Ureter (tissue), 1 donor: ENCODE results near the gene ANKRD29. TPM values are rescaled to one million over a fixed set of nuclear protein-coding genes. Genes with fewer than 3 reads are reported as not detected.
"Not testable (repeated sequence)": the region's sequence is repeated elsewhere in the genome, so short reads cannot be mapped to it uniquely, and the experiment has no call there.

Source experiments
- DNase-seq: peaks from one replicate; pipeline ENCODE4 v3.0.0-alpha.2; 2020; ENCODE audit warnings: low spot score
- total RNA-seq: library from RNA; stranded (reverse); gene quantifications from one replicate; pipeline ENCODE4 v1.2.4, GENCODE V29; 2023
- donor health status: DM: yes; HTN: yes; CAD: no.

Gene ANKRD29
- total RNA-seq, 1 donor from 2014 or later: 8.0 TPM

GRCh38 chr18:23616258-23616657, 46.5 kb downstream of the ANKRD29 start:
- no peak for DNase-seq

DNA sequence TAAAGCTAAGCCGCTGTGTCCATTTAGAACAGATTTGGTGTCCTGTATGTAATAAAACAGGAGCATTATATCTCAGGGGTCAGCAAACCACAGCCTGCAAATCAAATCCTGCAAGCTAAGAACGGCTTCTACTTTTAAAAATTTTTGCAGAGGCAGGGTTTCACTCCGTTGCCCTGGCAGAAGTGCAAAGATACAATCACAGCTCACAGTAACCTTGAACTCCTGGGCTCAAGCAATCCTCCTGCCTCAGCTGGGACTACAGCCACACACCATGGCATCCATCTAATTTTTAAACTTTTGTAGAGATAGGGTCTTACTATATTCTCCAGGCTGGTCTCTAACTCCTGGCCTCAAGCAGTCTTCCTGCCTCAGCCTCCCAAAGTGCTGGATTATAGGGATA, 47.8 kb downstream of the ANKRD29 start:
- DNase-seq: no peak

DNA sequence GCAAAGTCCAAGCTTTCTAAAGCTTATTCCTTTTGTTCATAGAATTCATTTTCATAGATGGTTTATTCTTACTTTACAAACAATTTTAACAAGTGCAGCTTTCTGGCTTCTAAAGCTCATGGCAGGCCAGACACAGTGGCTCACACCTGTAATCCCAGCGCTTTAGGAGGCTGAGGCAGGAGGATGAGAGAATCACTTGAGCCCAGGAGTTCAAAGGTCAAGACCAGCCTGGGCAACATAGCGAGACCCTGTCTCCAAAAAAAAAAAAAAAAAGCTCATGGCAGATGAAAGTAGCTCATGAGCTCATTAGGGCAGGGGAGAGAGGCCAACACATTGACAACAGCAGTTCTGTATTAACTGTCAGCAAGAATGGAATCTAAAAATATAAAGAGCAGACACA, 48.3 kb downstream of the ANKRD29 start:
- DNase-seq: no peak

DNA sequence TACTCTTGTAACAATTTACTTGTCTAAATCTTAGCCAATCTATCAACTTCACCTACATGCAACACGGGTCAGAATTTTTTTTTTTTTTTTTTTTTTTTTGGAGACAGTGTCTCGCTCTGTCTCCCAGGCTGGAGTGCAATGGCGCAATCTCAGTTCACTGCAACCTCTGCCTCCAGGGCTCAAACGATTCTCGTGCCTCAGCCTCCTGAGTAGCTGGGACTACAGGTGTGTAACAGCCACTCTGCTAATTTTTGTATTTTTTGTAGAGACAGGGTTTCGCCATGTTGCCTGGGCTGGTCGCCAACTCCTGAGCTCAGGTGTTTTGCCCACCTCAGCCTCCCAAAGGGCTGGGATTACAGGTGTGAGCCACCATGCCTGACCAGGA, 49.6 kb downstream of the ANKRD29 start:
- not testable (repeated sequence) for DNase-seq

DNA sequence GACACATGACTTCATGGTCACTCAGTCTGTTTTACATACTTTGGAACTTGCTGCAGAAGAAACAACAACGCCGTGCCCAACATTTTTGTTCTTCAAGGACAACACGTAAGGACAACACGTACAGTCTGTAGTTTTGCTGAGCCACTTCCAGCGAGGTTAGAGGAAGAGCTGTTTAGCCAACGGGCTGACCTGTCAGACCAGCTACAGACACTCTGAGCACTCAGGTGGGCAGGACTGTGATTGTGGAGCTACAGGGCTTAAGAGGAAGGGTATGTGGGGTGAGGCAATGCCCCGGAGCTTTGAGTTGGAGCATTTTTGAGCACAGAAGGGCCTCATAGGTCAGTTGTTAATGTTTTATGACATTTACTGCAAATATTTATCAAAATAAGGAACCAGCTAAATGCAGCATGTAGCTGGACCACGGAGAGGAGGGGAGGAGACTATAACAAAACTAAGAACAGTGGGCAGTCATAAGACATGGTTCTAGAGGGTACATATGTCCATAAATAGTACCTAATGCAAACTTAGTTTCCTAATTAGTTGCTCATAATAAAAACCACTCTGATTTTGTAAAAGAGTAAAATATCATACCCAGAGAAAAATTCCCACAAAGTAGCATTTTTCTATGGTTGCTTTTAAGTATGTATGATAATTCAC, 50.1 kb downstream of the ANKRD29 start:
- no peak for DNase-seq

DNA sequence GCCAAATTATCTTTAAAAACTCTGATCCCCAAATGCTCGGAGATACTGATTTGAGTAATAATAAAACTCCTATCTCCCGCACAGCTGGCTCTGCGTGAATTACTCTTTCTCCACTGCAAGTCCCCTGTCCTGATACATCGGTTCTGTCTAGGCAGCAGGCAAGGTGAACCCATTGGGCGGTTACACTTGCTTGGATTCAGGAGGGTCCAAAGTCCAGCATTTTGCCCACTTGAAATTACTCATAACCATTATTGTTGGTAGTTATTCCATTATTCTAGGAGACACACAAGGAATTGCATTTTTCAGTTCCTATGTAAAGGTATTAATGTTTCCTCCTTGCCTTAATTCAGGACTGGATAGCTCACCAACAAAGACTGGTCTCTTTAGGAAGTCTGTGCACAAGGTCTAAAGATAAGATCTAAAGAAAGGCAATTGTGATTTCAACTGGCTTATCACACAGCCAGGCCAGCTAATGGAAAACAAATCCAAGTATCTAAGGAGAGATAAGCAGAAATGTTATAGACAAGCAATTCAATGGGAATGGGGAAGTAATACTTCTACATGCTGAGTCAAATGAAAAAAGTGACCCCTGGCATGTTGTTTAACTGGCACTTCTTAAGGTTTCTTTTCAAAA, 53.2 kb downstream of the ANKRD29 start:
- DNase-seq: no peak

- no peak for DNase-seq
Observed at GRCh38 chr18:23608211-23608610, 54.5 kb downstream of the ANKRD29 start.

GRCh38 chr18:23605941-23606340, 56.8 kb downstream of the ANKRD29 start:
- no peak for DNase-seq

GRCh38 chr18:23599809-23600208, 62.9 kb downstream of the ANKRD29 start:
- DNase-seq: no peak

- DNase-seq: no peak
Observed at GRCh38 chr18:23596183-23596582, 66.5 kb downstream of the ANKRD29 start.

- no peak for DNase-seq
Observed at GRCh38 chr18:23595591-23595990, 67.1 kb downstream of the ANKRD29 start.

DNA sequence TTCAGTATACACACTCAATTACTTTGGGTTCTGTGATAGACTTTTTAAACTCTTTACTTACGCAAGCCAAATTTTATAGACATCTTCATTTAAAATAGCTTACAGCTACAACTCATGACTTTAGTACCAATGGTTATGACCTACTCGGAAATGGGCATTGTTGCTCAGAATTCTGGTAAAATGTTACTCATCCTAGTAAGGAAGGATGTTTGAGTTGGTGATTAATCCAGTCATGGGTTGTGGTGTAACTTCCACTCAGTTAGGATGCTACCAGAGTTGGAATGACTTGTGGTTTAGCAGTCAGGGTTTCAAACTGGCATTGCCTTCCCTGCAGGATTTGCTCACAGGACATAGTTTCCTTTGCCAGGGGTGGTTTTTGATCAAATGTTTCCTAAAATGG, 69.0 kb downstream of the ANKRD29 start:
- DNase-seq: no peak

DNA sequence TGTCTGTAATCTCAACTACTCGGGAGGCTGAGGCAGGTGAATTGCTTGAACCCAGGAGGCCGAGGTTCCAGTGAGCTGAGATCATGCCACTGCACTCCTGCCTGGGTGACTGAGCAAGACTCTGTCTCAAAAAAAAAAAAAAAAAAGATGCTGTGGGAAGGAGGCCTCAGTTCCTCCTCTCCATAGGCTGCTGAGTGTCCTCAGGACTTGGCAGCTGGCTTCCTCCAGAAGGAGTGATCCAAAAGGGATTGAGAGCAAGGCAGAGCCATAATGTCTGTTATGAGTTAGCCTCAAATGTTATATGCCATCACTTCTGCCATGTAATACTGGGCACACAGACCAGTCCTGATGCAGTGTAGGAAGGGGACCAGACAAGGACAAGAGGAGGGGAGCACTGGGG, 69.8 kb downstream of the ANKRD29 start:
- DNase-seq: no peak

GRCh38 chr18:23591011-23591410, 71.7 kb downstream of the ANKRD29 start:
- no peak for DNase-seq

DNA sequence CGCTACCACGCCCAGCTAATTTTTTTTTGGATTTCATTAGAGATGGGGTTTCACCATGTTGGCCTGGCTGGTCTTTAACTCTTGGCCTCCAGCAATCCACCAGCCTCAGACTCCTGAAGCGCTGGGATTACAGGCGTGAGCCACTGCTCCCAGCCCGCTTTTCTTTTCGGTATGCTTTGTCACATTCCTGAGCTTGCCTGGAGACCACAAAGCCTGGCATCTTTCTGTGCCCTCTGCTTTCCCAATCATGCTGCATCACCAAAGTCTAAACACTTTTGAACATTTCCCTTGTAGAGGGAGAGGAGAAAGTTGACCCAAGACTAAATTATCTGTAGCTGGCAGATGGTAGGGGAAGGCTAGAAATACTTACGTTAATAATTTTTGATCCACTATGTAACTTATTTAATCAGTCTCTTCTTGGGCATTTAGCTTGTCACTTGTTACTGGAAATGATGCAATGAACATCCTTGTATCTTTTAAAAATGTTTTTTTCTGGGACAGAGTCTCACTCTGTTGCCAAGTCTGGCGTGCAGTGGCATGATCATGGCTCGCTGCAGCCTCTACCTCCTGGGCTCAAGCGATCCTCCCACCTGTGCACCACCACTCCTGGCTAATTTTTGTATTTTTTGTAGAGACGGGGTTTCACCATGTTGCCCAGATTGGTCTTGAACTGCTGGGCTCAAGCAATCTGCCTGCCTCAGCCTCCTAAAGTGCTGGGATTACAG, 73.7 kb downstream of the ANKRD29 start:
- DNase-seq: no peak

- DNase-seq: no peak
Observed at GRCh38 chr18:23587220-23587642, 75.5 kb downstream of the ANKRD29 start.

- DNase-seq: peak; percentile 95
Observed at GRCh38 chr18:23586249-23587196, 76.2 kb downstream of the ANKRD29 start, which contains the start of gene NPC1. Gene NPC1 (minus strand): TSS chr18:23586506. CDS start chr18:23586343, 163 bp downstream.

DNA sequence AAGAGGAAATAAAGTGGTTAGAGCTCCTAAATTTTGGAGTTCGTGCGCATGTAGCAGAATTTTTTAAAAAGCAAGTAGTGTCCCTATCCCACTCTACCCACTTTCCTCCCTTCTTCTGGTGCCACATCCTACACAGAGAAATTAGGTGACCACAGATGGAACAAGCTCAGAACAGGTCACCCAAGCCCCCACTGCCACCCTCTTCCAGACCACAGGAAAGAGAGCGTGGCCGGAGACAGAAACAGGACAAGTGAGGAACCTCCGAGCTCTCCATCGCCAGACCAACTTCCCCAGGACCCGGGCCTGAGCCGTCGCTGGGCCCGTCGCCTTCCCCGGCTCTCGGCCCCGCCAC, 76.8 kb downstream of the ANKRD29 start:
- DNase-seq: no peak

DNA sequence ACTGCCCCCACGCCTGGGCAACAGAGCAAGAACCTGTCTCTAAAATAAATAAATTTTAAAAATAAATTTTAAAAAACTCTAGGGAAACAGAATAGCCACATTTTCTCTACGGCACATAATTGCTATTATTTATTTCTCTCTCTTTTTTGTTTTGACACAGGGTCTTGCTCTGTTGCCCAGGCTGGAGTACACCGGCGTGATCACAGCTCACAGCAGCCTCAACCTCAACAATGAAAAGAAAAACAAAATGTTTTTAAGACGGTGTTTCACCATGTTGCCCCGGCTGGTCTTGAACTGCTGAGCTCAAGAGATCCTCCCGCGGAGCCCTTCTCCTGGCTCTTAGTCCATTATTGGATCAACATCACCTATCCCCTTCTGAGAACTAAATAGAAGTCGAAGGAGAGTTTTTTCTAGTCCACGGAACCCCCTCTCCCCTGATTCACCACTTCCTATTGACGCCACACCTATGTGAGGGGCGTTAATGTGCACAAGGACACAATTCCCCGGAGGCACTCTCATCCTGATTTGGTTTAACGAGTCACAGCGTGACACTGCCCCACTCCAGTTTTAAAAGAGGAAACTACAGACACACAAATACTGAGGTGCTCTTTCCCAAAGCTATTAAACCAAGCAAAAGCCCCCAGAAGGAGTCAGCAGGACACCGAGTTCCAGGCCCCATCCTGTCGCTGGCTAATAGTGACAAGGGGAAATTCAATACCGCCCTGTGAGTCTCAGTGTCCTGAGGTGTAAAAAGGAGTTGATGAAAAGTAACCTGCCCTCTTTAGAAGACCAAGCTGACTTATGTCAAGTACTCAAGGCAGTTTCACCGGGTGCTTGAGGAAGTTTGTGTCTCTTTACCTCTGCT, 77.5 kb downstream of the ANKRD29 start:
- DNase-seq: no peak

GRCh38 chr18:23584019-23584983, 78.4 kb downstream of the ANKRD29 start:
- DNase-seq: no peak
